ENCODE results near the gene GABARAP. TPM values are rescaled to one million over a fixed set of nuclear protein-coding genes. Genes with fewer than 3 reads are reported as not detected.

GABARAP gene
- total and polyA plus RNA-seq, 2 of the 8 experiments (the other 6 are each of a cell fraction or from before 2014, with no cell fraction given), result 252 to 581 TPM

- no peak overlapping the region for H2BK120ac ChIP-seq (replicated peaks; ENCODE audit: low read depth, low read length)
- H3K23ac ChIP-seq (ENCODE audit: insufficient read length), result no peak overlapping the region
- 93% methylated on average over 6 of the region's 12 CpGs; no CpG with 5 or more reads in 1 of the 2 experiments for WGBS, 2 experiments (ENCODE audit: extremely low coverage in 1 of 2, insufficient coverage in 1 of 2, insufficient read length in 1 of 2, insufficient replicate concordance in 2 of 2, low coverage in 1 of 2, low lambda C conversion rate in 2 of 2, missing lambda C conversion rate in 1 of 2)
- no peak overlapping the region for H2BK12ac ChIP-seq (ENCODE audit: low read depth, low read length)
- DNase-seq (ENCODE audit: low read depth in 1 of 2, low spot score in 2 of 2) (no peak), FAIRE-seq (no peak)
- no peak overlapping the region for H2BK15ac ChIP-seq (ENCODE audit: low read length)
- H2AK5ac ChIP-seq (ENCODE audit: low read depth, low read length), result no peak overlapping the region
- ChIA-PET POLR2A (ENCODE audit: partially characterized antibody) (no interaction called here), CTCF (ENCODE audit: partially characterized antibody) (no interaction called here)
- H3K4me1 ChIP-seq (replicated peaks in 1 of 4; ENCODE audit: control insufficient read depth in 3 of 4, insufficient read depth in 4 of 4, low read length in 3 of 4), result no peaks in the 10 kb centered on the region
- H3K23me2 ChIP-seq (ENCODE audit: low read depth, low read length), result no peaks in the 10 kb centered on the region
- no peak overlapping the region for H3K56ac ChIP-seq (replicated peaks; ENCODE audit: insufficient read length, low read depth, low read length)
- H4K8ac ChIP-seq (ENCODE audit: extremely low read depth, insufficient read depth, low read length), result no peak overlapping the region
- H3K4me2 ChIP-seq (ENCODE audit: insufficient read depth in 1 of 2, low read depth in 2 of 2, low read length in 2 of 2), result no peak overlapping the region
- peaks cover 5 to 12% of the 10 kb centered on the region in 2 experiments for H4K20me1 ChIP-seq (replicated peaks in 1 of 2; ENCODE audit: control insufficient read depth in 1 of 2, insufficient read depth in 2 of 2, low read length in 2 of 2)
- H3K27me3 ChIP-seq (replicated peaks in 1 of 4; ENCODE audit: control insufficient read depth in 3 of 4, extremely low read depth in 1 of 4, insufficient read depth in 3 of 4, low read length in 3 of 4), result no peaks in the 10 kb centered on the region
- H3K14ac ChIP-seq (ENCODE audit: insufficient read length), result no peak overlapping the region
- no peak overlapping the region for H2BK20ac ChIP-seq (ENCODE audit: low read length)
- no peak overlapping the region for H3K18ac ChIP-seq (ENCODE audit: extremely low read depth, low read length)
- H3K36me3 ChIP-seq (ENCODE audit: control insufficient read depth in 2 of 4, insufficient read depth in 4 of 4, low read length in 3 of 4), result peaks cover 17 to 40% (median 30%) of the 10 kb centered on the region in 4 experiments; a peak in 7 of 8 replicates
- no peak overlapping the region for H3K4me3 ChIP-seq (ENCODE audit: extremely low read depth in 1 of 4, insufficient read depth in 2 of 4, low read depth in 3 of 4, low read length in 4 of 4)
- no peak overlapping the region for H3K9ac ChIP-seq (replicated peaks in 1 of 4; ENCODE audit: extremely low read depth in 1 of 4, low read depth in 3 of 4, low read length in 3 of 4)
- no peak overlapping the region for H3K4ac ChIP-seq (replicated peaks; ENCODE audit: insufficient read length, low read depth, low read length)
- no peak overlapping the region for H3K27ac ChIP-seq (ENCODE audit: low read depth, low read length)
- H4K5ac ChIP-seq (ENCODE audit: insufficient read length, low read depth, low read length), result no peak overlapping the region
- H2AFZ ChIP-seq (ENCODE audit: low read length), result no peak overlapping the region
- no peak for TF ChIP-seq CHD2 (IDR thresholded peaks at IDR 0.05; ENCODE audit: low read length)
- H3K79me1 ChIP-seq (ENCODE audit: low read depth, low read length), result no peaks in the 10 kb centered on the region
- H2BK5ac ChIP-seq (ENCODE audit: low read depth, low read length), result 0 out of 2 replicates have a peak overlapping the region, but pooled peaks have one; percentile 24
- no peaks in the 10 kb centered on the region for H3K9me3 ChIP-seq (ENCODE audit: insufficient read depth in 2 of 2, low read depth in 1 of 2, low read length in 1 of 2)
- H3K79me2 ChIP-seq (ENCODE audit: control insufficient read depth in 1 of 2, insufficient read depth in 2 of 2, low read length in 2 of 2), result no peaks in the 10 kb centered on the region
- H4K91ac ChIP-seq (replicated peaks; ENCODE audit: insufficient read length, low read length), result no peak overlapping the region
Observed at GRCh38 chr17:7192271-7192937, 49.8 kb downstream of the GABARAP start.
